GM10266 (cell line): ENCODE data around the gene EMILIN1.
"Not testable (repeated sequence)": the region's sequence is repeated elsewhere in the genome, so short reads cannot be mapped to it uniquely, and the experiment has no call there.

ENCODE experiments used
- DNase-seq: peaks from one replicate; pipeline ENCODE4 v3.0.0; 2012; ENCODE audit errors: extremely low spot score
- TF ChIP-seq, protein P1 (sequence below): IDR thresholded peaks from 2 replicates; pipeline ENCODE4 v1.5.1; 2012; ENCODE audit warnings: mild to moderate bottlenecking, low read depth; ENCODE audit not compliant: control insufficient read depth, insufficient read depth; ENCODE audit errors: missing control alignments

The EMILIN1 gene

DNA sequence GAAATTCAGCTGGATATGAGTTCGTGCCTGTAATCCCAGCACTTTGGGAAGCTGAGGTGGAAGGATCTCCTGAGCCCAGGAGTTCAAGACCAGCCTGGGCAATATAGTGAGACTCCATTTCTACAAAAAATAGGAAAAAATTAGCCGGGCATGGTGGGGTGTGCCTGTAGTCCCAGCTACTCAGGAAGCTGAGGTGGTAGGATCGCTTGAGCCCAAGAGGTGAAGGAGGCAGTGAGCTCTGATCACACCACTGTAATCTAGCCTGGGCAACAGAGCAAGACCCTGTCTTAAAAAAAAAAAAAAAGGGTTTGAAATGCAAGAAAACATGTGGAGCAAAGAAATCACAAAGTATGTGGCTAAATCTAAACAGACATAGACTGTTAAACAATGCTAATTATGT lies 30.7 kb downstream of the EMILIN1 start:
- DNase-seq = no peak
- TF ChIP-seq, protein P1, sequence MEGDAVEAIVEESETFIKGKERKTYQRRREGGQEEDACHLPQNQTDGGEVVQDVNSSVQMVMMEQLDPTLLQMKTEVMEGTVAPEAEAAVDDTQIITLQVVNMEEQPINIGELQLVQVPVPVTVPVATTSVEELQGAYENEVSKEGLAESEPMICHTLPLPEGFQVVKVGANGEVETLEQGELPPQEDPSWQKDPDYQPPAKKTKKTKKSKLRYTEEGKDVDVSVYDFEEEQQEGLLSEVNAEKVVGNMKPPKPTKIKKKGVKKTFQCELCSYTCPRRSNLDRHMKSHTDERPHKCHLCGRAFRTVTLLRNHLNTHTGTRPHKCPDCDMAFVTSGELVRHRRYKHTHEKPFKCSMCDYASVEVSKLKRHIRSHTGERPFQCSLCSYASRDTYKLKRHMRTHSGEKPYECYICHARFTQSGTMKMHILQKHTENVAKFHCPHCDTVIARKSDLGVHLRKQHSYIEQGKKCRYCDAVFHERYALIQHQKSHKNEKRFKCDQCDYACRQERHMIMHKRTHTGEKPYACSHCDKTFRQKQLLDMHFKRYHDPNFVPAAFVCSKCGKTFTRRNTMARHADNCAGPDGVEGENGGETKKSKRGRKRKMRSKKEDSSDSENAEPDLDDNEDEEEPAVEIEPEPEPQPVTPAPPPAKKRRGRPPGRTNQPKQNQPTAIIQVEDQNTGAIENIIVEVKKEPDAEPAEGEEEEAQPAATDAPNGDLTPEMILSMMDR = no peak

DNA sequence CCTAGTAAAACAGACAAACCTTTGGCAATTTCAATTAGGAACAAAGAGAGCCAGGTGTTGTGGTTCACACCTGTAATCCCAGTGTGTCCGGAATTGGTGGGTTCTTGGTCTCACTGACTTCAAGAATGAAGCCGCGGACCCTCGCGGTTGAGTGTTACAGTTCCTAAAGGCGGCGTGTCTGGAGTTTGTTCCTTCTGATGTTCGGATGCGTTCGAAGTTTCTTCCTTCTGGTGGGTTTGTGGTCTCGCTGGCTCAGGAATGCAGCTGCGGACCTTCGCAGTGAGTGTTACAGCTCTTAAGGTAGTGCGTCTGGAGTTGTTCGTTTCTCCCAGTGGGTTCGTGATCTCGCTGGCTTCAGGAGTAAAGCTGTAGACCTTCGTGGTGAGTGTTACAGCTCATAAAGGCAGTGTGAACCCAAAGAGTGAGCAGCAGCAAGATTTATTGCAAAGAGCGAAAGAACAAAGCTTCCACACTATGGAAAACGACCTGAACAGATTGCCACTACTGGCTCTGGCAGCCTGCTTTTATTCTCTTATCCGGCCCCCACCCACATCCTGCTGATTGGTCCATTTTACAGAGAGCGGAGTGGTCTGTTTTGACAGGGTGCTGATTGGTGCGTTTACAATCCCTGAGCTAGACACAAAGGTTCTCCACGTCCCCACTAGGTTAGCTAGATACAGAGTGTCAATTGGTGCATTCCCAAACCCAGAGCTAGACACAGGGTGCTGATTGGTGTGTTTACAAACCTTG lies 32.4 kb downstream of the EMILIN1 start:
- DNase-seq = not testable (repeated sequence)

DNA sequence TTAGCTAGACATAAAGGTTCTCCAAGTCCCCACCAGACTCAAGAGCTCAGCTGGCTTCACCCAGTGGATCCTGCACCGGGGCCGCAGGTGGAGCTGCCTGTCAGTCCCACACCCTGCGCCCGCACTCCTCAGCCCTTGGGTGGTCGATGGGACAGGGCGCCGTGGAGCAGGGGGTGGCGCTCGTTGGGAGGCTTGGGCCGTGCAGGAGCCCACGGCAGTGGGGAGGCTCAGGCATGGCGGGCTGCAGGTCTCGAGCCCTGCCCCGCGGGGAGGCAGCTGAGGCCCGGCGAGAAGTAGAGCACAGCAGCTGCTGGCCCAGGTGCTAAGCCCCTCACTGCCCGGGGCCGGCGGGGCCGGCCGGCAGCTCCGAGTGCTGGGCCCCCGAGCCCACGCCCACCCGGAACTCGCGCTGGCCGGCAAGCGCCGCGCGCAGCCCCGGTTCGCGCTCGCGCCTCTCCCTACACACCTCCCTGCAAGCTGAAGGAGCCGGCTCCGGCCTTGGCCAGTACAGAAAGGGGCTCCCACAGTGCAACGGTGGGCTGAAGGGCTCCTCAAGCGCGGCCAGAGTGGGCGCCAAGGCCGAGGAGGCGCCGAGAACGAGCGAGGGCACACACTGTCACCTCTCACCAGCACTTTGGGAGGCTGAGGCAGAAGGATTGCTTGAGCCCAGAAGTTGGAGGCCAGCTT lies 33.1 kb downstream of the EMILIN1 start:
- DNase-seq = not testable (repeated sequence)

- TF ChIP-seq, protein P1 = no peak
- no peak for DNase-seq
Measured at GRCh38 chr2:27115519-27115918, 37.1 kb downstream of the EMILIN1 start.

DNA sequence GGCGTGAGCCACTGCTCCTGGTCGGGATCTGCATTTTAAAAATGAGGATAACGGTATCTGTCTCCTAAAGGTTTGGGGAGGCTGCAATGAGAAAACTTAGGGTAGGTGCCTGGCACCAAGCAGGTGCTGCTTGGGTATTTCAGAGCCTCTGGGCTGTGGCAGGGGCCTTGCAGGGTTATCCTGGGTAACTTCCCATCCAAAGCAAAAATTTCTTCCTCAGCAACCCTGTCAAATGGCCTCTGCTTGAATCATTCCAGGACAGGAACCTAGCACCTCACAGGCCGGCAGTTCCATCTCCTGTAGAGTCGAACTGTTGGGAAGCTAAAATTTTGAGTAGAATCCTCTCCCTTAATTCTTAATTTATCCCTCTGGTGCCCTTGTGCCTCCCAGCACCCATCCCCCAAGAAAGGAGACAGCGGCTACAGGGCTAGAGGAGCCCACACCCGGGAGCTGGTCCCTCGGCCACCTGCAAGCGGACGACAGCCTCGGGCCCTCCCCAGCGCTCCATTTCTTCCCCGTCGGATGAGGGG lies 39.6 kb downstream of the EMILIN1 start:
- no peak for DNase-seq
- TF ChIP-seq, protein P1 = no peak

DNA sequence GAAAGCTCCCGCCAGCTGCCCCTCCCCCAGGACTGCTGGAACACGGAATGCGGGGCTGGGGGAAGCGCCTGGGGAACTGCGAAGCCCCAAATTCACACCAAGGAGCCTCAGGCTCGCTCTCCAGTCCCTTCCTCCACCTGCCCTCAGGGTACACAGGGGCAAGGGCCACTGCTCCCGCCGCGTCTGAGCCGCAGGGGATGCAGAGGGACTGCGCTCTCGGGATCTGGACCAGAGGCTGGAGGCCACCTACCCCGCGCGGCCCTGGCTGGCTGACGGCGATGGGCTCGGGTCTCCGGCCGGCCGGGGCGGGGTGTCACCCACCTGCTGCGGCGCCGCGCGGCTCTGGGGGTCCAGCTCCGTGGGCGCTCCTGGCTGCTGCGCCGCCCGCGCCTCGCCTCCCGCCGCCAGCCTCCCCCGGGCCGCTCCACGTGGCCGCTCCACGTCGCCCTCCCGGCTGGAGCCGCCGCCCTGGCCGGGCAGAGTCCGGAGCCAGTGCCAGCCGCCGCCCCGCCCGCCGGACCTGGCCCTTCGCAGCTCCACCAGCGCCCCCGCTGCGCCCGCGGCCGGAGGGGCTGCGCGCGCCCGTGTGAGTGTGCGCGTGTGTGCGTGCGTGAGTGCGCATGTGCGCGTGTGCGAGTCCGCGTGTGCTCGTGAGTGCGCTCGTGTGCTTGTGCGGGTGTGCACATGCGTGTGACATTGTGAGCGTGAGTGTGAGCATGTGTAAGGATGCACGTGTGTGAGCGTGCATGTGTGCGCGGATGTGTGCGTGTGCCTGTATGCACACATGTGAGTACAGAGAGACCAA lies 40.3 kb downstream of the EMILIN1 start, which contains the start of gene CGREF1:
Gene CGREF1, minus strand, starts transcription at position 604 of the 805 bp plus-strand sequence. CDS start 14,762 bp downstream, outside the sequence.
- TF ChIP-seq, protein P1 = no peak
- DNase-seq = no peak

- DNase-seq = not testable (repeated sequence)
Measured at GRCh38 chr2:27119330-27119670, 40.9 kb downstream of the EMILIN1 start.

- no peak for DNase-seq
- TF ChIP-seq, protein P1 = no peak
Measured at GRCh38 chr2:27121906-27122305, 43.5 kb downstream of the EMILIN1 start.
